ENCODE results near the gene BCLAF1.
"Not testable (repeated sequence)": the region's sequence is repeated elsewhere in the genome, so short reads cannot be mapped to it uniquely, and the experiment has no call there.

The BCLAF1 gene

DNA sequence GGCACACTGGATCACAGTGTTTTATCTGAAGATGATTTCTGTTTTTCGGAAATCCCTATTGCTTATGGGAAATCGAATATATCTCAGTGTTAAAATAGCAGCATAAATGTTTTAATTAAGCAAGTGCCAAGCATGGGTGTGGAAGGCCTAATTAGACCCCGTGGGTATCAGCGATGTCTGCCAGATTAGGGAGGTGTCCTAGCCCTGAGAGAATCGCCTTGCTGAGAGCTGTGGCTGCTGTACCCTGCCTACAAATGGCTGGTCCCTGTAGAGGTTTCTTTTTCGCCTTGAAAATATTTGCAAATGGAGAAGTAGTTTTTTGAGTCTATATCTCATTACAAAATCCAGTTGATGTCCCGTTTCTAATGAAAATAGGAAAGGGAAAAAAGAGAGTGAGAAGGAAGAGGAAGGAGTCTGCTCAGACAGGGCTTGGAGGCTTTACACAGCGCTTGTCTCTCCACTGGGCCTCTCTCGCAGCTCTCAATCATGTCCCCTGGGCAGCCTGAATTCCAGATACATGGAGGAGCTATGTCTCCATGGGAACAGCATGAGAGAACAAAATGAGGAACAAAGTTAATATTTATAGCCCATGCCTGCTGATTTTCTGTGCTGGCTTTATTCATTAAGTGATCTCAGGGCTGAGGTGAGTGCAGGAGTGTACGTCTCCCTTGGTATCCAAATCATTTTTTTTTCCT lies 35.2 kb upstream of the BCLAF1 start:
- Histone ChIP-seq H3K36me3 (ENCODE audit: control insufficient read depth, insufficient read depth, low read length) (no peaks in the 10 kb centered on the region), H3K4me3 (ENCODE audit: low read length) (no peak overlapping the region), H3K27me3 (ENCODE audit: control insufficient read depth, insufficient read depth, low read length) (no peaks in the 10 kb centered on the region), H3K9ac (ENCODE audit: low read length) (no peak overlapping the region), H3K27ac (ENCODE audit: low read depth, low read length) (no peak overlapping the region), H3K4me1 (ENCODE audit: control insufficient read depth, insufficient read depth, low read length) (peaks cover 5% of the 10 kb centered on the region)

GRCh38 chr6:136323431-136324112 lies 33.9 kb upstream of the BCLAF1 start:
- Histone ChIP-seq H3K4me3 (ENCODE audit: low read length) (no peak overlapping the region), H3K27me3 (ENCODE audit: control insufficient read depth, insufficient read depth, low read length) (no peaks in the 10 kb centered on the region), H3K27ac (ENCODE audit: low read depth, low read length) (no peak overlapping the region), H3K9ac (ENCODE audit: low read length) (no peak overlapping the region), H3K4me1 (ENCODE audit: control insufficient read depth, insufficient read depth, low read length) (peaks cover 5% of the 10 kb centered on the region), H3K36me3 (ENCODE audit: control insufficient read depth, insufficient read depth, low read length) (no peaks in the 10 kb centered on the region)

DNA sequence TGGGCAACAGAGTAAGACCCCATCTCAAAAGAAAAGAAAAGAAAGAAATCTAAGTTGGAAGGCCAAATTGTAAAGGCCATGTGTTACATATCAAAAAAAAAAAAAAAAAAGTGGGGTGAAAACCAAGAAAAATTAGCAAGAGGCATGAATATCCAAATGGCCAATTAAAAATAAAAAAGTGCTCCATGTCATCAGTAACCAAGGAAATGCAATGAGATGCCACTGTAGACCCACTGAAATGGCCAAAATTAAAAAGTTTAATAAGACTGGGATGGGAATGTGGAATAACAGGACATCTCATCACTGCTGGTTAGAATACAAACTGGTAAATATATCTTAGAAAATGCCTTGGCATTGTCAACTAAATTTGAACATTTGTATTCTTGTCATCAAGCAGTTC lies 30.1 kb upstream of the BCLAF1 start:
- H3K36me3 ChIP-seq (ENCODE audit: control insufficient read depth, insufficient read depth, low read length) = no peaks in the 10 kb centered on the region
- H3K4me1 ChIP-seq (ENCODE audit: control insufficient read depth, insufficient read depth, low read length) = no peaks in the 10 kb centered on the region
- H3K27me3 ChIP-seq (ENCODE audit: control insufficient read depth, insufficient read depth, low read length) = no peaks in the 10 kb centered on the region
- H3K4me3 ChIP-seq (ENCODE audit: low read length) = no peak overlapping the region
- H3K27ac ChIP-seq (ENCODE audit: low read depth, low read length) = no peak overlapping the region
- no peak overlapping the region for H3K9ac ChIP-seq (ENCODE audit: low read length)

- Histone ChIP-seq H3K27me3 (ENCODE audit: control insufficient read depth, insufficient read depth, low read length) (no peaks in the 10 kb centered on the region), H3K27ac (ENCODE audit: low read depth, low read length) (no peak overlapping the region), H3K9ac (ENCODE audit: low read length) (no peak overlapping the region), H3K4me1 (ENCODE audit: control insufficient read depth, insufficient read depth, low read length) (no peaks in the 10 kb centered on the region), H3K36me3 (ENCODE audit: control insufficient read depth, insufficient read depth, low read length) (no peaks in the 10 kb centered on the region), H3K4me3 (ENCODE audit: low read length) (no peak overlapping the region)
Observed at GRCh38 chr6:136318676-136319075, 29.0 kb upstream of the BCLAF1 start.

GRCh38 chr6:136317971-136318370 lies 28.3 kb upstream of the BCLAF1 start:
- Histone ChIP-seq H3K36me3 (ENCODE audit: control insufficient read depth, insufficient read depth, low read length) (no peaks in the 10 kb centered on the region), H3K27me3 (ENCODE audit: control insufficient read depth, insufficient read depth, low read length) (no peaks in the 10 kb centered on the region), H3K9ac (ENCODE audit: low read length) (no peak overlapping the region), H3K4me3 (ENCODE audit: low read length) (no peak overlapping the region), H3K4me1 (ENCODE audit: control insufficient read depth, insufficient read depth, low read length) (no peaks in the 10 kb centered on the region), H3K27ac (ENCODE audit: low read depth, low read length) (no peak overlapping the region)

GRCh38 chr6:136317021-136317694 lies 27.5 kb upstream of the BCLAF1 start:
- no peak overlapping the region for H3K4me3 ChIP-seq (ENCODE audit: low read length)
- H3K27me3 ChIP-seq (ENCODE audit: control insufficient read depth, insufficient read depth, low read length) = no peaks in the 10 kb centered on the region
- H3K9ac ChIP-seq (ENCODE audit: low read length) = no peak overlapping the region
- no peaks in the 10 kb centered on the region for H3K36me3 ChIP-seq (ENCODE audit: control insufficient read depth, insufficient read depth, low read length)
- no peak overlapping the region for H3K27ac ChIP-seq (ENCODE audit: low read depth, low read length)
- no peaks in the 10 kb centered on the region for H3K4me1 ChIP-seq (ENCODE audit: control insufficient read depth, insufficient read depth, low read length)

GRCh38 chr6:136315594-136315993 lies 25.9 kb upstream of the BCLAF1 start:
- H3K27me3 ChIP-seq (ENCODE audit: control insufficient read depth, insufficient read depth, low read length) = no peaks in the 10 kb centered on the region
- no peak overlapping the region for H3K27ac ChIP-seq (ENCODE audit: low read depth, low read length)
- H3K4me3 ChIP-seq (ENCODE audit: low read length) = no peak overlapping the region
- H3K9ac ChIP-seq (ENCODE audit: low read length) = no peak overlapping the region
- no peaks in the 10 kb centered on the region for H3K4me1 ChIP-seq (ENCODE audit: control insufficient read depth, insufficient read depth, low read length)
- no peaks in the 10 kb centered on the region for H3K36me3 ChIP-seq (ENCODE audit: control insufficient read depth, insufficient read depth, low read length)

DNA sequence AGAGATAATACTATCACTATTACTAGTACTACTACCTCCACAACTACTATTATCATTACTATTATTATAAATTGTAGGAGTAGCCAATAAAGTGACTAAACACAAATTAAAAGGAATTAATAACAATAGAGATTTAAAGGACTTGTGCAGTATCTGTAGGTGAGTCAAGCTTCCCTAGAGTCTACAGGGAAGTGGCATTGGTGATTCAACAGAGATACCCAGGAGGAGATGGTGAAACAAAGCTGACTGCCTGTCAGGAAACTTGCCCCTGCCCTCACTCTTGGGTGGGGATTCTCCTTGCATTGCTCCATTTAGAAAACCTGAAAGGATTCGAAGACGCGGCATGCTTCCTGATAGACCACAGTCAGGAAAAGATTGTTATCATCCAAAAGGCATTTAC lies 23.3 kb upstream of the BCLAF1 start:
- H3K27me3 ChIP-seq (ENCODE audit: control insufficient read depth, insufficient read depth, low read length) = no peaks in the 10 kb centered on the region
- H3K9ac ChIP-seq (ENCODE audit: low read length) = no peak overlapping the region
- no peaks in the 10 kb centered on the region for H3K4me1 ChIP-seq (ENCODE audit: control insufficient read depth, insufficient read depth, low read length)
- H3K27ac ChIP-seq (ENCODE audit: low read depth, low read length) = no peak overlapping the region
- H3K36me3 ChIP-seq (ENCODE audit: control insufficient read depth, insufficient read depth, low read length) = no peaks in the 10 kb centered on the region
- H3K4me3 ChIP-seq (ENCODE audit: low read length) = no peak overlapping the region

DNA sequence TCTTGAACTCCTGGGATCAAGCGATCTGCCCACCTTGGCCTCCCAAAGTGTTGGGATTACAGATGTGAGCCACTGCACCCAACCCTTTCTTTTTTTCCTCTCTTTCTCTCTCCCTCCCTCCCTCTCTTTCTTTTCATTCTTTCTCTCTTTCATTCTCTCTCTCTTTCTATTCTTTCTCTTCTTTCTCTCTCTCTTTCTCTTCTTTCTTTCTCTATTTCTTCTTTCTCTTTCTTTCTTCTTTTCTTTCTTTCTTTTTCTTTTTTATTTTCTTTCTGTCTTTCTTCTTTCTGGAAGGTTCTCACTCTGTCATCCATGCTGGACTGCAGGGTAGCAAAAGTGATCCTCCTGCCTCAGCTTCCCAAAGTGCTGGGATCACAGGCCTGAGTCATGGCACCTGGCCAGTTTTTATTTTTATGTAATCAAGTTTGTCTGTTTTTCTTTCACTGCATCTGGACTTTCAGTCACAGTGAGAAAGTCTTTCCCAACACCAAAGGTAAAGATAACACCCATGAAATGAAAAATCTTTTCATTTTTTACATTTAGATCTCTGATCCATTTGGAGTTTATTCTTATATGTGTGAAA lies 20.2 kb upstream of the BCLAF1 start:
- H3K27ac ChIP-seq (ENCODE audit: low read depth, low read length) = no peak overlapping the region
- no peaks in the 10 kb centered on the region for H3K27me3 ChIP-seq (ENCODE audit: control insufficient read depth, insufficient read depth, low read length)
- H3K4me1 ChIP-seq (ENCODE audit: control insufficient read depth, insufficient read depth, low read length) = no peaks in the 10 kb centered on the region
- no peak overlapping the region for H3K9ac ChIP-seq (ENCODE audit: low read length)
- no peaks in the 10 kb centered on the region for H3K36me3 ChIP-seq (ENCODE audit: control insufficient read depth, insufficient read depth, low read length)
- H3K4me3 ChIP-seq (ENCODE audit: low read length) = no peak overlapping the region

- Histone ChIP-seq H3K9ac (ENCODE audit: low read length) (no peak overlapping the region), H3K4me1 (ENCODE audit: control insufficient read depth, insufficient read depth, low read length) (no peaks in the 10 kb centered on the region), H3K36me3 (ENCODE audit: control insufficient read depth, insufficient read depth, low read length) (no peaks in the 10 kb centered on the region), H3K4me3 (ENCODE audit: low read length) (no peak overlapping the region), H3K27ac (ENCODE audit: low read depth, low read length) (no peak overlapping the region), H3K27me3 (ENCODE audit: control insufficient read depth, insufficient read depth, low read length) (no peaks in the 10 kb centered on the region)
Observed at GRCh38 chr6:136309171-136309570, 19.5 kb upstream of the BCLAF1 start.

DNA sequence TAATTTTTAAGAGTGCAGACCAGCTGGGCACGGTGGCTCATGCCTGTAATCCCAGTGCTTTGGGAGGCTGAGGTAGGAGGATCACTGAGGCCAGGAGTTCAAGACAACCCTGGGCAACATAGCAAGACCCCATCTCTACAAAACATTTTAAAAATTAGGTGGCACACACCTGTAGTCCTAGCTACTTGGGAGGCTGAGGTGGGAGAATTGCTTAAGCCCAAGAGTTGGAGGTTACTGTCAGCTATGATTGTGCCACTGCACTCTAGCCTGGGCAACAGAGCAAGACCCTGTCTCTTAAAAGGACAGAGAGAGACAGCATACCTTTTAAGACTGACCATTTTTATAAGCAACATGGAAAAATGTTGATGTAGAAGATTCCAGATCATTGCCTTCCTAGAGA lies 18.8 kb upstream of the BCLAF1 start:
- not testable (repeated sequence) for H3K4me1 ChIP-seq (ENCODE audit: control insufficient read depth, insufficient read depth, low read length); H3K9ac ChIP-seq (ENCODE audit: low read length); H3K27me3 ChIP-seq (ENCODE audit: control insufficient read depth, insufficient read depth, low read length); H3K27ac ChIP-seq (ENCODE audit: low read depth, low read length); H3K4me3 ChIP-seq (ENCODE audit: low read length); H3K36me3 ChIP-seq (ENCODE audit: control insufficient read depth, insufficient read depth, low read length)

DNA sequence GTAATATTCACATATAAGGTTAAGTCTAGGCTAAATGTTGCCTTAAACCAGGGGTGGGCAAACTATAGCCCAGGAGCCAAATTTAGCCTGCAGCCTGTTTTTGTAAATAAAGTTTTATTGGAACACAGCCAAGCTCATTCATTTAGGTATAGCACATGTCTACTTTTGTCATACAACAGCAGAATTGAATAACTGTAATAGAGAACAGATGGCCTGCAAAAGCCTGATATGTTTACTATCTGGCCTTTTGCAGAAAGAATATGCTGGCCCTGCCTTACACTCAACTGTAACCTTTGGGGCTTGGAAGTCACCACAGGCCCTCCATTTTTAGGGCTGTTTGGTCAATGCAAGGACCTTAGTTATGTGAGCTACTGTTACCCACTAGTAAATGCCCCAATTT lies 17.7 kb upstream of the BCLAF1 start:
- Histone ChIP-seq H3K36me3 (ENCODE audit: control insufficient read depth, insufficient read depth, low read length) (no peaks in the 10 kb centered on the region), H3K4me1 (ENCODE audit: control insufficient read depth, insufficient read depth, low read length) (no peaks in the 10 kb centered on the region), H3K27me3 (ENCODE audit: control insufficient read depth, insufficient read depth, low read length) (no peaks in the 10 kb centered on the region), H3K27ac (ENCODE audit: low read depth, low read length) (no peak overlapping the region), H3K9ac (ENCODE audit: low read length) (no peak overlapping the region), H3K4me3 (ENCODE audit: low read length) (no peak overlapping the region)

Data from rectal smooth muscle tissue (tissue), 1 donor.